ENCODE results near the gene SERPIND1.

Gene SERPIND1

GRCh38 chr22:20787223-20787622 is 13.3 kb downstream of the SERPIND1 start:
- H3K4me3 ChIP-seq (ENCODE audit: low read depth, low read length) = no peak overlapping the region
- in situ Hi-C loops (cut with HindIII; ENCODE audit: low sequenced_read_pairs) = no loop called here
- no peak for DNase-seq (ENCODE audit: low read depth, low spot score)
- TF ChIP-seq CTCF (IDR thresholded peaks at IDR 0.05; ENCODE audit: low read depth, low read length) = no peak

- DNase-seq (ENCODE audit: low read depth, low spot score) = no peak
- H3K4me3 ChIP-seq (ENCODE audit: low read depth, low read length) = no peak overlapping the region
- in situ Hi-C loops (cut with HindIII; ENCODE audit: low sequenced_read_pairs) = no loop called here
- no peak for TF ChIP-seq CTCF (IDR thresholded peaks at IDR 0.05; ENCODE audit: low read depth, low read length)
Observed at GRCh38 chr22:20787746-20788626, 14.1 kb downstream of the SERPIND1 start.

- TF ChIP-seq CTCF (IDR thresholded peaks at IDR 0.05; ENCODE audit: low read depth, low read length) = no peak
- no peak for DNase-seq (ENCODE audit: low read depth, low spot score)
- in situ Hi-C loops (cut with HindIII; ENCODE audit: low sequenced_read_pairs) = no loop called here
- no peak overlapping the region for H3K4me3 ChIP-seq (ENCODE audit: low read depth, low read length)
Observed at GRCh38 chr22:20788627-20789344, 14.9 kb downstream of the SERPIND1 start.

GRCh38 chr22:20792221-20792965 is 18.5 kb downstream of the SERPIND1 start:
- no peak overlapping the region for H3K4me3 ChIP-seq (ENCODE audit: low read depth, low read length)
- no peak for TF ChIP-seq CTCF (IDR thresholded peaks at IDR 0.05; ENCODE audit: low read depth, low read length)
- DNase-seq (ENCODE audit: low read depth, low spot score) = no peak
- in situ Hi-C loops (cut with HindIII; ENCODE audit: low sequenced_read_pairs) = no loop called here

- DNase-seq (ENCODE audit: low read depth, low spot score) = no peak
- H3K4me3 ChIP-seq (ENCODE audit: low read depth, low read length) = no peak overlapping the region
- no peak for TF ChIP-seq CTCF (IDR thresholded peaks at IDR 0.05; ENCODE audit: low read depth, low read length)
- in situ Hi-C loops (cut with HindIII; ENCODE audit: low sequenced_read_pairs) = no loop called here
Observed at GRCh38 chr22:20792966-20793728, 19.2 kb downstream of the SERPIND1 start.

Measured in astrocyte of the spinal cord (primary cell).